PC-3 (cell line): ENCODE data around the gene TGFB2.

ENCODE experiments used
- CTCF ChIP-seq: fragments of 300-600 bp; sonication (generic); conservative IDR thresholded peaks from 2 replicates; pipeline ENCODE4 v1.5.1; 2017; ENCODE audit warnings: antibody characterized with exemption, low read depth, mild to moderate bottlenecking, low read length
- EZH2 ChIP-seq: fragments of 300-600 bp; sonication (generic); IDR thresholded peaks from one replicate; pipeline ENCODE4 v1.6.1; 2017; ENCODE audit warnings: antibody characterized with exemption, mild to moderate bottlenecking, low read length; ENCODE audit not compliant: unreplicated experiment

DNA sequence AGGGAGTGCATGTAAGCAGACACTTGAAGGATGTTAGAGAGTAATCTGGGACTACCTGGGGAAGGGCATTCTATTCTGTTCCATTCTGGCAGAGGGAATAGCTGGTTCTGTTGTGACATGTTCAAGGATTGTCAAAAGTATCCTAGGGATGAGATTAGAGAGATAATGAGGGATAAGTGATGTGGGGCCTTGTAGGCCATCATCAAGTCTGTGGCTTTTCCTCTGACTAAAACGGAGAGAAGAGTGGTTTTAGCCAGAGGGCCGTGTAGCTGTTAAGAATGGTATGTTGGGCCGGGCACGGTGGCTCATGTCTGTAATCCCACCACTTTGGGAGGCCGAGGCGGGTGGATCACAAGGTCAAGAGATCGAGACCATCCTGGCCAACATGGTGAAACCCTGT is 23.6 kb downstream of the TGFB2 start:
- no peak for TF ChIP-seq CTCF
- TF ChIP-seq EZH2 = no peak
